AG08395 (cell line): ENCODE data around the gene KDSR.

ENCODE experiments used
- DNase-seq: peaks from one replicate; pipeline ENCODE4 v3.0.0; 2012; ENCODE audit warnings: mixed read lengths, low spot score

The KDSR gene

GRCh38 chr18:63321291-63321690 lies 45.7 kb downstream of the KDSR start:
- DNase-seq: no peak

- DNase-seq: no peak
Observed at GRCh38 chr18:63320975-63321265, 46.1 kb downstream of the KDSR start.

GRCh38 chr18:63320123-63320974 lies 46.7 kb downstream of the KDSR start:
- peak; percentile 71 for DNase-seq

GRCh38 chr18:63319383-63320122 lies 47.5 kb downstream of the KDSR start, which contains the start of gene BCL2:
BCL2 (minus strand) TSS chr18:63319769.
- DNase-seq: peak; percentile 22

GRCh38 chr18:63318889-63319382 lies 48.1 kb downstream of the KDSR start:
- DNase-seq: no peak

GRCh38 chr18:63317982-63318888 lies 48.8 kb downstream of the KDSR start:
- no peak for DNase-seq

- DNase-seq: no peak
Observed at GRCh38 chr18:63317556-63317946, 49.5 kb downstream of the KDSR start.

GRCh38 chr18:63316612-63317555 lies 50.1 kb downstream of the KDSR start:
- DNase-seq: no peak

GRCh38 chr18:63315876-63316275 lies 51.1 kb downstream of the KDSR start:
- no peak for DNase-seq

GRCh38 chr18:63315131-63315662 lies 51.8 kb downstream of the KDSR start:
- no peak for DNase-seq

- no peak for DNase-seq
Observed at GRCh38 chr18:63314062-63314790, 52.8 kb downstream of the KDSR start.

GRCh38 chr18:63313396-63313917 lies 53.5 kb downstream of the KDSR start:
- DNase-seq: no peak

- DNase-seq: no peak
Observed at GRCh38 chr18:63312737-63313395, 54.1 kb downstream of the KDSR start.

GRCh38 chr18:63312019-63312409 lies 55.0 kb downstream of the KDSR start:
- no peak for DNase-seq

GRCh38 chr18:63311118-63312018 lies 55.6 kb downstream of the KDSR start:
- no peak for DNase-seq

- DNase-seq: no peak
Observed at GRCh38 chr18:63309422-63309821, 57.6 kb downstream of the KDSR start.

GRCh38 chr18:63307551-63308200 lies 59.3 kb downstream of the KDSR start:
- no peak for DNase-seq
